Choroid plexus epithelial cell (primary cell): ENCODE data around the gene ASTN2.
A peak's percentile ranks its signal among the peaks of the same experiment; 100 is the strongest.

Experiments
- DNase-seq: peaks from one replicate; pipeline ENCODE4 v3.0.0-alpha.2; 2010; ENCODE audit warnings: low read depth
- H3K4me3 ChIP-seq: 2 replicates; pipeline ENCODE4 v1.5.1; 2011; ENCODE audit warnings: low read depth, mild to moderate bottlenecking, control low read depth, low read length, moderate library complexity
- TF ChIP-seq, protein P1 (sequence below): conservative IDR thresholded peaks from 2 replicates; pipeline ENCODE4 v1.5.1; 2011; ENCODE audit warnings: low read depth, mild to moderate bottlenecking, control low read depth, inconsistent platforms, low read length, moderate library complexity

Gene ASTN2

GRCh38 chr9:116647515-116647809, 767.4 kb downstream of the ASTN2 start:
- no peak overlapping the region for H3K4me3 ChIP-seq
- DNase-seq = no peak
- TF ChIP-seq, protein P1, sequence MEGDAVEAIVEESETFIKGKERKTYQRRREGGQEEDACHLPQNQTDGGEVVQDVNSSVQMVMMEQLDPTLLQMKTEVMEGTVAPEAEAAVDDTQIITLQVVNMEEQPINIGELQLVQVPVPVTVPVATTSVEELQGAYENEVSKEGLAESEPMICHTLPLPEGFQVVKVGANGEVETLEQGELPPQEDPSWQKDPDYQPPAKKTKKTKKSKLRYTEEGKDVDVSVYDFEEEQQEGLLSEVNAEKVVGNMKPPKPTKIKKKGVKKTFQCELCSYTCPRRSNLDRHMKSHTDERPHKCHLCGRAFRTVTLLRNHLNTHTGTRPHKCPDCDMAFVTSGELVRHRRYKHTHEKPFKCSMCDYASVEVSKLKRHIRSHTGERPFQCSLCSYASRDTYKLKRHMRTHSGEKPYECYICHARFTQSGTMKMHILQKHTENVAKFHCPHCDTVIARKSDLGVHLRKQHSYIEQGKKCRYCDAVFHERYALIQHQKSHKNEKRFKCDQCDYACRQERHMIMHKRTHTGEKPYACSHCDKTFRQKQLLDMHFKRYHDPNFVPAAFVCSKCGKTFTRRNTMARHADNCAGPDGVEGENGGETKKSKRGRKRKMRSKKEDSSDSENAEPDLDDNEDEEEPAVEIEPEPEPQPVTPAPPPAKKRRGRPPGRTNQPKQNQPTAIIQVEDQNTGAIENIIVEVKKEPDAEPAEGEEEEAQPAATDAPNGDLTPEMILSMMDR = no peak

- peak; percentile 80 for DNase-seq
- no peak overlapping the region for H3K4me3 ChIP-seq
- TF ChIP-seq, protein P1 = peak; percentile 79
These were observed 768.0 kb downstream of the ASTN2 start for GRCh38 chr9:116646661-116647514.

DNA sequence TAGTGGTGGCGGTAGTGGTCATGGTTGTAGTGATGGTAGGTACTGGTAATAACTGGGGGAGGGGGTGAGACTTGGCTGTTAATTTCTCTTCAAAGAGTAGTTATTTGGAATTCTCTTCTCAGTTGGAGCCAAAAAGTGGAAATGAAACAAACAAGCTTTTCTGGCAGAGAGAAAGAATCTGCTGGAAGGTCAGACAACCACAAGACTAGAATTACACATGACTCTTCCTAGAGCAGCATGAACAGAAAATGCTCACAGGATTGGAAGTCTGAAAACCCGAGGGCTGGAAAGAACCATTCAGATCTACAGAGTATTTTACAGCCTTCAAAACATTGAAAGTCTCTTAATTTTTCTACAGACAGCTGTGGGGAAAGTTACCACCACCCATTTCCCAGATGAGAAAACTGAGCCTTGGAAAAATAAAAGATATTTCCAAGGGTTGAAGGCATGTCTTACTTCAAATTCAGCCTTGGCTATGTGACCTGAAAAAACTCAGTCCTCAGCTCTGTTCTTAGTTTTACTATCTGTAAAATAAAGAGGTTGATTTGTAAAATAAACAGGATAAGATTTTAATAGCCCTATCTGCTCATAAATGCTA, 770.7 kb downstream of the ASTN2 start:
- peak; percentile 79 for DNase-seq
- TF ChIP-seq, protein P1 = no peak
- no peak overlapping the region for H3K4me3 ChIP-seq

GRCh38 chr9:116643691-116644090, 771.2 kb downstream of the ASTN2 start:
- TF ChIP-seq, protein P1 = no peak
- no peak for DNase-seq
- H3K4me3 ChIP-seq = no peak overlapping the region

GRCh38 chr9:116641292-116642059, 773.4 kb downstream of the ASTN2 start:
- no peak overlapping the region for H3K4me3 ChIP-seq
- no peak for DNase-seq
- TF ChIP-seq, protein P1 = no peak

DNA sequence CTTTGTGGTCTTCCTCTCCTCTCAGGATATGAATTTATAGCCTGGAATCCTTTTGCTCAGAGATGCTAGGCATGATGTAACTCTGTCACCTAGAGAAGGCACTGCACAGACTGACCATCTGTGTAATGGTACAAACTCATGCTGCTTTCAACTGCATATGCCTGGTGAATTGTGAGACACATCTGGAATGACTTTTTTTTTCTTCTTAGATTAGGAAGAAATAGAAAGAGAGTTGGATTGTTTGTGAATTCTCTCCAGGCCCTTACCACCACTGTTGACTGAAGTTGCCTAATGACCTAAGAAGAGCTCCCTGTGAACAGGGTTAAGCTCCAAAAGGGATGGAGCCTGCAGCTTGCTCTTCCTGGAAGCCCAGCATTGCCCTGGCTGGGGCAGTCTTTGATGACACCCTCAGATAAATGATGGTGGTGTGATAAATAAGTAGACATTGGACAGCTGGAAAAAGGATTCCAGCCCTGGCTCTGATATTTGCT, 775.6 kb downstream of the ASTN2 start:
- TF ChIP-seq, protein P1 = no peak
- no peak for DNase-seq
- no peak overlapping the region for H3K4me3 ChIP-seq
